Endodermal cell (in vitro differentiated cells): ENCODE data around the gene ESR1. TPM values are rescaled to one million over a fixed set of nuclear protein-coding genes. Genes with fewer than 3 reads are reported as not detected.
A peak's percentile ranks its signal among the peaks of the same experiment; 100 is the strongest.

Source experiments
- DNase-seq: peaks from one replicate; pipeline ENCODE4 v3.0.0-alpha.2; 2017
- H3K27ac ChIP-seq: 2 replicates; pipeline ENCODE4 v1.5.1; 2013; ENCODE audit warnings: mild to moderate bottlenecking, low read depth, low read length, moderate library complexity
- H3K27me3 ChIP-seq: 2 replicates; pipeline ENCODE4 v1.6.1; 2013; ENCODE audit warnings: mild to moderate bottlenecking, low read length, moderate library complexity; ENCODE audit not compliant: insufficient read depth, control insufficient read depth, poor library complexity, severe bottlenecking
- H3K36me3 ChIP-seq: 2 replicates; pipeline ENCODE4 v1.7.0; 2013; ENCODE audit warnings: mild to moderate bottlenecking, low read length, moderate library complexity; ENCODE audit not compliant: control insufficient read depth, insufficient read depth
- H3K4me1 ChIP-seq: one replicate; pipeline ENCODE4 v1.7.0; 2013; ENCODE audit warnings: low read length; ENCODE audit not compliant: control insufficient read depth, insufficient read depth
- H3K4me3 ChIP-seq: 2 replicates; pipeline ENCODE4 v1.5.1; 2013; ENCODE audit warnings: mild to moderate bottlenecking, low read length, moderate library complexity
- H3K9ac ChIP-seq: 2 replicates; pipeline ENCODE4 v1.6.1; 2013; ENCODE audit warnings: mild to moderate bottlenecking, low read length, moderate library complexity; ENCODE audit not compliant: poor library complexity, severe bottlenecking; ENCODE audit errors: extremely low read depth
- H3K9me3 ChIP-seq: 2 replicates; pipeline ENCODE4 v1.6.1; 2013; ENCODE audit warnings: mild to moderate bottlenecking, low read length, moderate library complexity; ENCODE audit not compliant: control insufficient read depth
- H3K27ac Mint-ChIP-seq: 2 replicates; pipeline ENCODE4 v1.8.0; 2020; ENCODE audit warnings: mixed read lengths
- H3K27me3 Mint-ChIP-seq: 2 replicates; pipeline ENCODE4 v1.8.0; 2021; ENCODE audit warnings: mild to moderate bottlenecking, mixed read lengths; ENCODE audit not compliant: insufficient read depth
- H3K36me3 Mint-ChIP-seq: 2 replicates; pipeline ENCODE4 v1.8.0; 2020; ENCODE audit warnings: low read depth, mixed read lengths
- H3K4me1 Mint-ChIP-seq: 2 replicates; pipeline ENCODE4 v1.8.0; 2020; ENCODE audit warnings: mixed read lengths
- H3K4me3 Mint-ChIP-seq: 2 replicates; pipeline ENCODE4 v1.8.0; 2020; ENCODE audit warnings: mild to moderate bottlenecking, moderate library complexity, mixed read lengths
- H3K9me3 Mint-ChIP-seq: 2 replicates; pipeline ENCODE4 v1.8.0; 2020; ENCODE audit warnings: mild to moderate bottlenecking, mixed read lengths
- WGBS, 2 experiments: methylation state at CpG; one replicate each; pipeline versions ENCODE4 v1.1.5 to v1.1.7; 2013; ENCODE audit warnings: missing lambda C conversion rate in 2 of 2, mixed read lengths in 1 of 2; ENCODE audit not compliant: insufficient coverage in 1 of 2, insufficient read length in 1 of 2; 5-methylcytosine and 5-hydroxymethylcytosine counted together
- total RNA-seq, 2 donors: library from RNA; stranded (reverse); fragmentation: NEBNext Ultra II Directional in 1 of 2; extraction: Animal tissue kit (Norgen Biotek cat#: 25700) in 1 of 2; gene quantifications; 2 replicates in 1 of 2; 3 replicates in 1 of 2; pipeline ENCODE4 v1.2.1, GENCODE V29; 2021
- TF ChIP-seq, protein P1 (sequence below): fragments of 200-600 bp; sonication (generic); conservative IDR thresholded peaks from 2 replicates; pipeline ENCODE4 v1.5.0; 2021; ENCODE audit warnings: antibody characterized with exemption, mild to moderate bottlenecking

The ESR1 gene
- total RNA-seq, 2 donors from 2014 or later, result not detected

DNA sequence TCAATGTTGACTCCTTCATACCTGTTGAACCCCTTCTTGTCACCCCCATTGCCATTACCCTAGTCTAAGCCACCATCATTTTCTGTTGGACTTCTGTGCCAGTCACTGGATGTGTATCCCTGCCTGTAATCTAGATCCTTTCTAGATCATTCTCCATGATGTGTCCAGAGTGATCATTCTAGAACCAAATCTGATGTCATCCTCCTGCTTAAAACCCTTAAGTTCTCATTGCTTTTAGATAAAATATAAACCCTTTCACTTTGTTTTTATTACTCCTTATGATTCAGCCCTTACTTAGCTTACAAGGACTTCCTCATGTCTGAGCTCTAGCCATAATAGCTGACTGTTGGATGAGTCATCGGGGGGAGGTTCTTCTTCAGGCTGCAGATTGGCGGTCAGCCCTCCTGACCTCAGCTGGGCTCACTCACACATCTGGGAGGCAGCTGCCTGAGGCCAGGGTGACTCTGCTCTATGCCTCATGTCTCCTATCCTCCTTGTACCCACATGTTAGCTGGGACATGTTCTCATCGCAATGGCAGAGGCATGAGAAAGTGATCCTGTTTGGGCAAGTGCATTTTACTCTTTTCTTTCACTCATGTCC, 287.6 kb downstream of the ESR1 start:
- peaks cover 11% of the 10 kb centered on the region for H3K4me1 ChIP-seq
- no peak overlapping the region for H3K4me3 Mint-ChIP-seq
- no peak overlapping the region for H3K27ac Mint-ChIP-seq
- no peaks in the 10 kb centered on the region for H3K36me3 Mint-ChIP-seq
- WGBS, 2 experiments, result 90 to 92% methylated on average over 3 of the region's 3 CpGs
- TF ChIP-seq, protein P1, sequence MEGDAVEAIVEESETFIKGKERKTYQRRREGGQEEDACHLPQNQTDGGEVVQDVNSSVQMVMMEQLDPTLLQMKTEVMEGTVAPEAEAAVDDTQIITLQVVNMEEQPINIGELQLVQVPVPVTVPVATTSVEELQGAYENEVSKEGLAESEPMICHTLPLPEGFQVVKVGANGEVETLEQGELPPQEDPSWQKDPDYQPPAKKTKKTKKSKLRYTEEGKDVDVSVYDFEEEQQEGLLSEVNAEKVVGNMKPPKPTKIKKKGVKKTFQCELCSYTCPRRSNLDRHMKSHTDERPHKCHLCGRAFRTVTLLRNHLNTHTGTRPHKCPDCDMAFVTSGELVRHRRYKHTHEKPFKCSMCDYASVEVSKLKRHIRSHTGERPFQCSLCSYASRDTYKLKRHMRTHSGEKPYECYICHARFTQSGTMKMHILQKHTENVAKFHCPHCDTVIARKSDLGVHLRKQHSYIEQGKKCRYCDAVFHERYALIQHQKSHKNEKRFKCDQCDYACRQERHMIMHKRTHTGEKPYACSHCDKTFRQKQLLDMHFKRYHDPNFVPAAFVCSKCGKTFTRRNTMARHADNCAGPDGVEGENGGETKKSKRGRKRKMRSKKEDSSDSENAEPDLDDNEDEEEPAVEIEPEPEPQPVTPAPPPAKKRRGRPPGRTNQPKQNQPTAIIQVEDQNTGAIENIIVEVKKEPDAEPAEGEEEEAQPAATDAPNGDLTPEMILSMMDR, result no peak
- H3K27ac ChIP-seq, result no peak overlapping the region
- peaks cover 34% of the 10 kb centered on the region for H3K27me3 Mint-ChIP-seq
- no peaks in the 10 kb centered on the region for H3K9me3 Mint-ChIP-seq
- H3K27me3 ChIP-seq, result no peaks in the 10 kb centered on the region
- H3K36me3 ChIP-seq, result no peaks in the 10 kb centered on the region
- peak; percentile 60 for DNase-seq
- H3K9ac ChIP-seq, result no peak overlapping the region
- H3K4me3 ChIP-seq, result no peak overlapping the region
- H3K9me3 ChIP-seq, result no peaks in the 10 kb centered on the region
- H3K4me1 Mint-ChIP-seq, result peaks cover 37% of the 10 kb centered on the region

DNA sequence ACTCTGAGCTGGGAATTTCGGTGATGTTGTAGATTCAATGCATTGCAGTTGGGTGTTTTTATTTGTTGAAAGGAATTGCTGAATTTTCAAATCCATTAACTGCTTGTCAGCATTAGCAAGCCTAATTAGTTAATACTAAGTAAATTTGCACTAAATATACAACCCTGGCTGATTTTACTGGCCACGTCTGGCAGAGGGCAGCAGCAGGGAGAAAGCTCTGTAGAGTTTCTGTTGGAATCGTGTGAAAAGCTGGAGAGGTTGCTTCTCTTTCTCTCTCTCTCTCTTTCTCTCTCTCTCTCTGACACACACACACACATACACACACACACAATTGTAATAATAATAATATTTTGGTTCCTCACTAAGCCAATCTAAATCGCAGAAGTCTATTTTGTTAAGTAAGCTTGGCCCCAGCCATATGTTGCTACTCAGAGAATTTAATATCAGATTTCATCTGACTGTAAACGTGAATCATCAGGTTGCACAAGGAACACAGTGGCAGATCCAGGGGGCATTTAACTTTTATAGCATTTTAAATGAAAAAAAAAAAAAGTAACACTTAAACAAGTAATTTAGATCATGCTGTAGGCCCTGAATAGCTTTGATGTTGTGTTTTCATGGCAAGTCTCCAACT, 289.5 kb downstream of the ESR1 start:
- H3K27ac ChIP-seq, result no peak overlapping the region
- H3K4me1 Mint-ChIP-seq, result peaks cover 34% of the 10 kb centered on the region
- H3K9me3 ChIP-seq, result no peaks in the 10 kb centered on the region
- no peaks in the 10 kb centered on the region for H3K36me3 ChIP-seq
- H3K4me3 Mint-ChIP-seq, result no peak overlapping the region
- DNase-seq, result no peak
- H3K9ac ChIP-seq, result no peak overlapping the region
- TF ChIP-seq, protein P1, result peak; percentile 47
- no peak overlapping the region for H3K27ac Mint-ChIP-seq
- no peaks in the 10 kb centered on the region for H3K36me3 Mint-ChIP-seq
- peaks cover 31% of the 10 kb centered on the region for H3K27me3 Mint-ChIP-seq
- 71 to 86% methylated on average over 1 to 4 of the region's 5 CpGs for WGBS, 2 experiments
- no peaks in the 10 kb centered on the region for H3K27me3 ChIP-seq
- H3K4me3 ChIP-seq, result no peak overlapping the region
- peaks cover 11% of the 10 kb centered on the region for H3K4me1 ChIP-seq
- no peaks in the 10 kb centered on the region for H3K9me3 Mint-ChIP-seq

DNA sequence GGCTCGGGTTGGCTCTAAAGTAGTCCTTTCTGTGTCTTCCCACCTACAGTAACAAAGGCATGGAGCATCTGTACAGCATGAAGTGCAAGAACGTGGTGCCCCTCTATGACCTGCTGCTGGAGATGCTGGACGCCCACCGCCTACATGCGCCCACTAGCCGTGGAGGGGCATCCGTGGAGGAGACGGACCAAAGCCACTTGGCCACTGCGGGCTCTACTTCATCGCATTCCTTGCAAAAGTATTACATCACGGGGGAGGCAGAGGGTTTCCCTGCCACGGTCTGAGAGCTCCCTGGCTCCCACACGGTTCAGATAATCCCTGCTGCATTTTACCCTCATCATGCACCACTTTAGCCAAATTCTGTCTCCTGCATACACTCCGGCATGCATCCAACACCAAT, 291.2 kb downstream of the ESR1 start:
- Histone ChIP-seq H3K36me3 (no peaks in the 10 kb centered on the region), H3K27ac (no peak overlapping the region), H3K4me1 (peaks cover 7% of the 10 kb centered on the region), H3K9ac (no peak overlapping the region), H3K27me3 (no peaks in the 10 kb centered on the region), H3K9me3 (no peaks in the 10 kb centered on the region), H3K4me3 (no peak overlapping the region)
- H3K27ac Mint-ChIP-seq, result no peak overlapping the region
- H3K4me3 Mint-ChIP-seq, result no peak overlapping the region
- WGBS, 2 experiments, result 94 to 97% methylated on average over 14 of the region's 14 CpGs
- H3K9me3 Mint-ChIP-seq, result no peaks in the 10 kb centered on the region
- H3K4me1 Mint-ChIP-seq, result peaks cover 29% of the 10 kb centered on the region
- no peak for DNase-seq
- peaks cover 33% of the 10 kb centered on the region for H3K27me3 Mint-ChIP-seq
- H3K36me3 Mint-ChIP-seq, result no peaks in the 10 kb centered on the region
- TF ChIP-seq, protein P1, result no peak
